ENCODE measurements around the gene C2orf68. TPM values are rescaled to one million over a fixed set of nuclear protein-coding genes. Genes with fewer than 3 reads are reported as not detected.

C2orf68 gene
- polyA plus RNA-seq, 1 of the 3 experiments (the other 2 are of a cell fraction) = 14.5 TPM

- no peak for TF ChIP-seq FOXM1 (IDR thresholded peaks at IDR 0.05; ENCODE audit: low read depth)
- TF ChIP-seq EZH2phosphoT487 (IDR thresholded peaks at IDR 0.05; ENCODE audit: borderline replicate concordance, low read depth) = no peak
- TF ChIP-seq TEAD4 (IDR thresholded peaks at IDR 0.05; ENCODE audit: borderline replicate concordance, insufficient read depth) = no peak
- peak in 1 of 2 experiments; percentile 18; a peak in 1 of 4 replicates for TF ChIP-seq EP300 (IDR thresholded peaks at IDR 0.05; ENCODE audit: borderline replicate concordance in 1 of 2, low read depth in 1 of 2, low read length in 1 of 2)
- TF ChIP-seq USF2 (IDR thresholded peaks at IDR 0.05; ENCODE audit: borderline replicate concordance, low read depth, low read length) = no peak
- TF ChIP-seq FOSL2 (IDR thresholded peaks at IDR 0.05; ENCODE audit: borderline replicate concordance, low read depth) = no peak
- TF ChIP-seq ELF1 (IDR thresholded peaks at IDR 0.05) = peak; percentile 77
- no peak for TF ChIP-seq RAD21 (IDR thresholded peaks at IDR 0.05; ENCODE audit: low read length)
- no peak for TF ChIP-seq RXRA (IDR thresholded peaks at IDR 0.05; ENCODE audit: borderline replicate concordance, low read depth)
- peak; percentile 52; the same call in 1 of the 2 replicates for TF ChIP-seq SIN3A (IDR thresholded peaks at IDR 0.05; ENCODE audit: borderline replicate concordance, low read depth, low read length)
- TF ChIP-seq FOXJ3 (CRISPR knock-in tag; IDR thresholded peaks at IDR 0.05) = no peak
- TF ChIP-seq YY1 (IDR thresholded peaks at IDR 0.05; ENCODE audit: low read depth) = peak; percentile 40; the same call in 1 of the 2 replicates
- no peak for TF ChIP-seq RCOR1 (IDR thresholded peaks at IDR 0.05; ENCODE audit: low read length)
These were observed at the start of gene C2orf68 (continued) for GRCh38 chr2:85611705-85612587.

DNA sequence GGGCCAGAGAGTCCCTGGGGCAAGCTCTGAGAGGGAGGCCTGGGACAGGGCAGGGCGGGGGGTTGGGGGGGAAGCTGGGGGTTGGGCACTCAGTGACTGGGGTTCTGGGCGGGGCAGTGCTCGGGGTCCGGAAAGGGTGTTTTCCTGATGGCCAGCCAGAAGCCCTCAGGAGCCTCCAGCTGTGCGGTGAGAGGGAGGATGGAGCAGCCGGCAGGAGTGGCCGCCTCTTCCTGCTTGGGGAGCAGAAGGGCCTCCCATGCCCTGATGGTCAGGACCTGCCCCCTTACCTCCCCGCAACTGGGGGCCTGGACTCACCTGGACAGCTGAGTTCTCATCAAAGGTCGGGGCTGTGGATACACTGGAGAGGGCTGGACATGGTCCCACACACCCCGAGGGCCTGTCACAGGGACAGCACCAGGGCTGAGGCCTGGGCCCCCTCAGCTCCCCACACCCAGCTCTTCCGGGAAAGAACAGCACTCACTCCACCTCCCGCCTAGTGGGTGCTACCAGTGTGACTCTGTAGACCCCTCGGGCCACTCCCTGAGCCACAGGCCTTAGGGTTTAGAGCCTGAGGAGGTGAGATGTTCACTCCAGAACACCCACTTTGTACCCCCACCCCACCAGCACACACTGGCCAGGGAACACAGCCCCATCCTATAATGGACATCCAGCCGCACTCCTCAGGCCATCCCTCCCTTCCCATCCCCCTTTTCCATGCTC, 49.4 kb upstream of the C2orf68 start:
- Histone ChIP-seq H3K4me1 (ENCODE audit: control insufficient read depth in 1 of 2, insufficient read depth in 2 of 2, low read depth in 1 of 2, low read length in 1 of 2) (no peaks in the 10 kb centered on the region), H2AFZ (ENCODE audit: low read depth) (no peak overlapping the region), H3K79me2 (ENCODE audit: insufficient read depth) (no peaks in the 10 kb centered on the region), H3K9me2 (no peaks in the 10 kb centered on the region), H3K4me3 (ENCODE audit: low read depth in 2 of 2, low read length in 1 of 2) (no peak overlapping the region), H3K4me2 (no peak overlapping the region), H3F3A (replicated peaks; ENCODE audit: insufficient read depth) (no peaks in the 10 kb centered on the region), H3K36me3 (replicated peaks in 1 of 2; ENCODE audit: control insufficient read depth in 1 of 2, insufficient read depth in 2 of 2, low read length in 1 of 2) (peaks cover 0 to 4% of the 10 kb centered on the region in 2 experiments), H4K20me1 (ENCODE audit: insufficient read depth) (0 out of 2 replicates have a peak, but pooled peaks cover 6% of the 10 kb centered on the region), H3K27ac (ENCODE audit: low read depth in 2 of 2, low read length in 1 of 2) (no peak overlapping the region), H3K27me3 (ENCODE audit: insufficient read depth) (no peaks in the 10 kb centered on the region), H3K9me3 (no peaks in the 10 kb centered on the region), H3K9ac (no peak overlapping the region)
- CTCF ChIA-PET = interaction anchor here (0.8 to 7.5 kb wide), 5 partner anchors 12 to 46 kb away, joined by 3 to 49 read pairs (median 7); no protein-coding TSS in a partner anchor
- no peak for TF ChIP-seq TAF1 (IDR thresholded peaks at IDR 0.05; ENCODE audit: borderline replicate concordance, low read depth, low read length)
- TF ChIP-seq USF2 (IDR thresholded peaks at IDR 0.05; ENCODE audit: borderline replicate concordance, low read depth, low read length) = no peak
- TF ChIP-seq MEF2A (IDR thresholded peaks at IDR 0.05; ENCODE audit: borderline replicate concordance, low read depth) = no peak
- TF ChIP-seq, protein P1, sequence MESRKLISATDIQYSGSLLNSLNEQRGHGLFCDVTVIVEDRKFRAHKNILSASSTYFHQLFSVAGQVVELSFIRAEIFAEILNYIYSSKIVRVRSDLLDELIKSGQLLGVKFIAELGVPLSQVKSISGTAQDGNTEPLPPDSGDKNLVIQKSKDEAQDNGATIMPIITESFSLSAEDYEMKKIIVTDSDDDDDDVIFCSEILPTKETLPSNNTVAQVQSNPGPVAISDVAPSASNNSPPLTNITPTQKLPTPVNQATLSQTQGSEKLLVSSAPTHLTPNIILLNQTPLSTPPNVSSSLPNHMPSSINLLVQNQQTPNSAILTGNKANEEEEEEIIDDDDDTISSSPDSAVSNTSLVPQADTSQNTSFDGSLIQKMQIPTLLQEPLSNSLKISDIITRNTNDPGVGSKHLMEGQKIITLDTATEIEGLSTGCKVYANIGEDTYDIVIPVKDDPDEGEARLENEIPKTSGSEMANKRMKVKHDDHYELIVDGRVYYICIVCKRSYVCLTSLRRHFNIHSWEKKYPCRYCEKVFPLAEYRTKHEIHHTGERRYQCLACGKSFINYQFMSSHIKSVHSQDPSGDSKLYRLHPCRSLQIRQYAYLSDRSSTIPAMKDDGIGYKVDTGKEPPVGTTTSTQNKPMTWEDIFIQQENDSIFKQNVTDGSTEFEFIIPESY (IDR thresholded peaks at IDR 0.05; ENCODE audit: borderline replicate concordance, low read depth) = no peak
- TF ChIP-seq NRF1 (IDR thresholded peaks at IDR 0.05; ENCODE audit: low read depth, low read length) = no peak
- no peak for TF ChIP-seq ELF1 (IDR thresholded peaks at IDR 0.05)
- TF ChIP-seq, protein P2, sequence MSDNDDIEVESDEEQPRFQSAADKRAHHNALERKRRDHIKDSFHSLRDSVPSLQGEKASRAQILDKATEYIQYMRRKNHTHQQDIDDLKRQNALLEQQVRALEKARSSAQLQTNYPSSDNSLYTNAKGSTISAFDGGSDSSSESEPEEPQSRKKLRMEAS (IDR thresholded peaks at IDR 0.05; ENCODE audit: low read depth) = no peak
- no peak for TF ChIP-seq SIN3A (IDR thresholded peaks at IDR 0.05; ENCODE audit: borderline replicate concordance, low read depth, low read length)
- DNase-seq = no peak
- 87% methylated on average over 12 of the region's 14 CpGs for WGBS (ENCODE audit: low lambda C conversion rate)
- POLR2A ChIA-PET = no interaction called here
